GM19455 (cell line): ENCODE results near the gene ZCCHC10.

Source experiments
- ATAC-seq: cut with Tn5 transposase; IDR thresholded peaks from one replicate; pipeline ENCODE4 v1.9.1; 2021; ENCODE audit not compliant: unreplicated experiment

Gene ZCCHC10

DNA sequence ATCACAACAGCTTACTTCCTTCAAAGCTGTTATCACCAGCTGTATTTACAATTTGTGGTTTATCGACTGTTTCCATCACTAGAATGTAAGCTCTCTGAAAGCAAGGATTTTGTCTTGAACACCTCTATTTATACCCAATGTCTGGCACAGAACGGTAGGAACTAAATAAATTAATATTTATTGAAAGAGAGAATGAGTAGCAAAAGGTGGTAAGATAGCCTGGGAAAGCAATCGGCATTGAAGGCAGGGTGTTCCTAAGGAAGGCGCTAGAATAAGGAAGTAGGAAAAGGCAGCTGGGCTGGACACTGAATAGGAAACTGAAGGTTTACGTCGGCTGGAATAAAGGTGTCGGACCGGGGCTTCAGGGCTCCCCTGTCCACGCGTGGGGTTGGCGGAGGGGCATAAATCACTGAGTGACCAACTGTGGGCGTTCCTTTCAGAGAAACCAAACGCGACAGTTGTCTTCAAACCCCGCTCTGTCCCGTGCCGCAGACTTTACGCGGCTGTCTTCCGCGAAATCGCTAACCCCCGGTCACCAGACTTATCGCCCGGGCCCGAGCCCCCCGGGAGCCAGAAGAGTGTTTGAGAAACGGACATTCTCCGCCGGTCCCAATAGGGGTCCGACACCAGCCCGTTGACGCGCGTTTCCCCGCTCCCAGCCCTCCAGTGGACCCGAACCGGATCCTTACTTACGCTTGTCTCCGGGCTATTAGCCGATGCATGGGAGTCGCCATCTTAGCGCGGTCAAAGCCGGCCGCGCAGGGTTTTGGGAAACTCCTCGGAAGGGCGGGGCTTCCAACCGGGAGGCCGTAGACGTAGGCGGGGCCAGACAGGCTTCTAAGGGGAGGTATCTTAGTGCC is at the start of gene ZCCHC10:
Gene ZCCHC10 (minus strand): TSS at position 746 of the 860 bp plus-strand sequence. CDS start 12 bp downstream, at position 734.
- peak; percentile 96 for ATAC-seq

DNA sequence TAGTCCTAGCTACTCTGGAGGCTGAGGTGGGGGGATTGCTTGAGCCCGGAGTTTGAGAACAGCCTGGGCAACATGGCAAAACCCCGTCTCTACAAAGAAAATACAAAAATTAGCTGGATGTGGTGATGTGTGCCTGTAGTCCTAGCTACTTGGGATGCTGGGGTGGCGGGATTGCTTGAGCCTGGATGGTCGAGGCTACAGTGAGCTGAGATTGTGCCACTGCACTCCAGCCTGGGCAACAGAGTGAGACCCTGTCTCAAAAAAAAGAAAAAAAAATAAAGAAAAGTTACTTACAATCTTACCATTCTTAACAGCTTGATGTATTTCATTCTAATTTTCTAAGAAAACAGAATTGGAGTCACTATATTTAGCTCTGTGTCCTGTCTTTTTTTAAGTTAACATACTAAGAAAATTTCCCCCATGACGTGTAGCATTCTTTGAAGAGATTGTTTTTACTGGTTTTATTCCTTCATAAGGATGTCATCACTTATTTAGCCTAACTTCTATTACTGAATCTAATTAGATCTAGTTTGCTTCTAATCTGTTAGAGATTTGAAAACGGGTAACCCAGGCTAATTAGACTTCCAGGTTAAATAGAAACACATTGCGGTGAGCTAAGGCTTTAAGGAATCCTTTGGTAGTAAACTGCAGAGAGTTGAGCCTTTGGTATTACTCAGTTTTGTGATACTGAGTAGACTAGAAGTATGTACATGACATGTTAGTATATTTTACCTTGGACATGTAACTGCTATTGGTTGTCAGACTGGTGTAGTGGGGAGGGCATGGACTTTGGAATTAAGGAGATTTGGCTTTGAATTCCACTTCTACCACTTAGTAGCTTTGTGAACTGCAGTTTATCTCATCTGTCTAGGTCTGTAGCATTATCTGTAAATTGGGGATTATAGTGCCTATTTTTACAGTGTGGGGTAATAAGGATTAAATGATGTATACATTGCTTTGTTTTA is 49.5 kb upstream of the ZCCHC10 start:
- ATAC-seq: no peak

GRCh38 chr5:133072021-133072420 is 45.7 kb upstream of the ZCCHC10 start:
- no peak for ATAC-seq

GRCh38 chr5:133066045-133066444 is 39.7 kb upstream of the ZCCHC10 start:
- ATAC-seq: no peak

- ATAC-seq: no peak
Measured at GRCh38 chr5:133065471-133065870, 39.1 kb upstream of the ZCCHC10 start.

- ATAC-seq: no peak
Measured at GRCh38 chr5:133063965-133064364, 37.6 kb upstream of the ZCCHC10 start.

GRCh38 chr5:133062276-133062675 is 35.9 kb upstream of the ZCCHC10 start:
- ATAC-seq: no peak

- no peak for ATAC-seq
Measured at GRCh38 chr5:133059621-133060020, 33.3 kb upstream of the ZCCHC10 start.

GRCh38 chr5:133056891-133057290 is 30.5 kb upstream of the ZCCHC10 start:
- no peak for ATAC-seq

DNA sequence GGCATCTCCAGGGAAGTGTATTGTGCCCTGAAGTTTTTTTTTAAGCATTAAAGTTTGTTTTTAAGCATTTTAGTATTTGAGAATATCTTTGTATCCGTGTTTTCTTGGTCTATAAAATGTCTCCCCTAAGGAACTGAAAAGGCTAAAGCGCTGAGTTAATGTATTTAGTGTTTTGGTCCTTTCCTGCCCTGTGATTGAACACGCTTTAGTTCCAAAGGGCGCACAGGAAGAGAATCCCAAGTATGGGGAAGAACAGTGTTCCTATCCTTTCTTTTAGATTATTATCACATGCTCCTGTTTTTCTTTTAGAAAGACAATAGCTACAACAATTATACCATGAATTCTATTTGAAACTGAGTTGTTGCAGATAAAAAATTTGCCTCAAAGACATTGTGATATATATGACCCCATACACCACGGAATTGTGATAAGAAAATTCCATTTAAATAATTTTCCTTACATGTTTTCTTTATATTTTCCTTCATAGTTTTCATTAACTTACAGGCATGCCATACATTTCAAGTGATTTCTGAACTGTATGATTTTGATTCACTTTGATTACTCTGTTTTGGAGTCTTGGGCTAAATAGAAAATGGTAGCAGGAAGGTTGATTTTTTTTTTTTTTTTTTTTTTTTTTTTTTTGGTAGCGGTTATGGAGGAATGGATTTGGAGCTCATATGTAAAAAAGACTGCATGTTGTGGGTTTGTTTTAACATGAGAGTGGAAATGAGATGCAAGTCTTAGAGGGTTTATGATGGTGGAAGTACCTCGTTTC is 28.5 kb upstream of the ZCCHC10 start:
- ATAC-seq: no peak

- ATAC-seq: no peak
Measured at GRCh38 chr5:133053448-133053847, 27.1 kb upstream of the ZCCHC10 start.

DNA sequence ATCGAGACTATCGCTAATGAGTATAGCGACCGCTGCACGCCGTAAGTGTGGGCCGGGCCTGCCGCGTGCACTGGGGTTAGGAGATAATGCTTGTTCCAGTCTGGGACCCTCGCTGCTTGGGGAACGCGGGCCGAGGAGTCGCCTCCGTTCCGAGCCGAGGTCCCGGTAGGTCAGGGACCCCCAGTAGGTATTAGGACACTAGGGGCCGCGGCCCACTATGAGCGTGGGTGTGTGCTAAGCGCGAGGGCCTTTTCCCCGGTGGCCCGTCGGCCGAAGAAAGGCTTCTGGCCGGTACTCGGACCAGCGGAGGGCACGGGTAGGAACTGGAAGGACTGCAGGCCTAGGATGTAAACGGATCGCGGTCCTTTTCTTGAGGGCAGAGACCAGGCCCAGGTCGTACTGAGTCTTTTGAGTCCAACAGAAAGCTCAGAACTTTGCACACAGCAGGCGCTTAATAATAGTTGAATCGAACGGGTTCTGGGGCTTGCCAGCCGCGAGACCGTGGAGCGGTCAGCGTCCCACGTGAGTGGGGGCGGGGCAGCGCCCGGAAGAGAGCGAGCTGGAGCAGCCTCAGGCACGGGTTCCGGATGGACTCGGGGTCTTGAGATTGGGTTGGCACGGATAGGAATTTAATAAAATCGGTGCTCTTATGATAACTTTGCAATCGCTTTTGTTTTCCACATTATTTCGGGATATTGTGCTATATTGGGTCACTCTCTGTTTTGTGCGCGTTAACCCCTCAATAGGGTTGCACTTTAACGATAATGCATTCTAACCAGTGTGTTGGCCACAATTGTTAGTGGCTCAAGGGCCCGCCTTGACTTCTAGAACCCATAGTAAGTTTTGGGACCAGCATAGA is 26.2 kb upstream of the ZCCHC10 start:
- peak; percentile 25 for ATAC-seq

DNA sequence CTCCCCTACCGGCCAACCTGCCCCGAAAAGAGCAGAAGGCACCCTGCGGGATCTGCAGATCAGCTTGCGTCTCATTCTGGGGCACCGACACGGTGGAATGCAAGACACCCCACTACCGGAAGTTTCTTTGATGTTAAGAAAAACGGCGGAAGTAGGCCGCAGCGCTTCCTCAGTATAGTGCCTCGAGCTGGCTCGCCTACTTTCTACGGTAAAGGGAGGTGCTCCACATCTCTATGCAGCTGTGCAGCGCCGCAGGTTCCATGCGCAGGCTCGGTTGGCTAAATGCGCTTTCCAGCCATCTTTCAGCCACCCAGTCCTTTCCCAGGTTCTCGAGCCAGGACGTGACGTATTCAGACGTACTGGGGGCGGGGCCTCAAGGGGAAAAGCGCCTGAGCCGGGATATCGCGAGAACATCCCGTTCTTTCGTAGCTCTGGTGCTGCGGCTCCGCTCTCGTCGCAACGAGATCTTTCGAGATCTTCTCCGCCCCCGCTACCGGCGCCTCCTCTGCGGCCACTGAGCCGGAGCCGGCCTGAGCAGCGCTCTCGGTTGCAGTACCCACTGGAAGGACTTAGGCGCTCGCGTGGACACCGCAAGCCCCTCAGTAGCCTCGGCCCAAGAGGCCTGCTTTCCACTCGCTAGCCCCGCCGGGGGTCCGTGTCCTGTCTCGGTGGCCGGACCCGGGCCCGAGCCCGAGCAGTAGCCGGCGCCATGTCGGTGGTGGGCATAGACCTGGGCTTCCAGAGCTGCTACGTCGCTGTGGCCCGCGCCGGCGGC is 25.4 kb upstream of the ZCCHC10 start, which contains the start of gene HSPA4:
Gene HSPA4 (plus strand): TSS at position 472 of the 775 bp plus-strand sequence. CDS start 238 bp downstream, at position 710.
- peak; percentile 77 for ATAC-seq

GRCh38 chr5:133051061-133051541 is 24.8 kb upstream of the ZCCHC10 start:
- ATAC-seq: peak; percentile 19

DNA sequence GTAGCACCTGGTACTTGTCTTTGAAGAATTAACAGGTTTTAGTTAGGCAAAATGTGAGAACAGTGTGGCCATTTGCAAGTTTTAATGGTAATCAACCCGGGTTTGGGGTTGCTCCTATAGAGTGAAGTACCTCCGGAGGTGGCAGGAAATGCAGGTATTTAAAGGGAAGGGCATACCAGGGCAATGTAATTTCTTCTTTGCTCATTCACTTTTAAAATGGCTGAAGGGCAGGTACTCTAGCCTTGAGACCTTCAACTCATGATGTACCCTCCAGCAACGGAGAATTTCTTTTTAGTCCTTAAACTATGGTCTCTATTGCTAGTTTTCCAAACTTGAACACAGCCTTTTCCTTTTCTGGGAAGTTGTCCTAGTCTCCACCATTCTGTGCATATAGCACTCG is 24.2 kb upstream of the ZCCHC10 start:
- ATAC-seq: no peak

DNA sequence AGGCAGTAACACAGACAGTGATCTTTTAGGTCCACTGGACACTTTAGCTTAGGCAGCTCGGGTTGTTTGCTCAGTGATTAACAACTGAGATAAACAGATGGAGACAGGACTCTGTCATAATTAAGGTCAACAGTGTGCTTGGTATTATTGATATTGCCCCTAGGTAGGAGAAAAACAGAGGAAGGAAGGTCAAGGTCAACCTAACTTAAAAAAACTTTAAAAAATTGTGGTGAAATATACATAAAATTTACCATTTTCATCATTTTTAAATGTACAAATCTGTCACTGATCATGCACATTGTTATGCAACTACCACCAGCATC is 23.3 kb upstream of the ZCCHC10 start:
- ATAC-seq: no peak

- ATAC-seq: no peak
Measured at GRCh38 chr5:133048993-133049725, 22.8 kb upstream of the ZCCHC10 start.

- ATAC-seq: no peak
Measured at GRCh38 chr5:133047404-133047803, 21.1 kb upstream of the ZCCHC10 start.
